Measurements from ENCODE around the gene TUBGCP5.

DNA sequence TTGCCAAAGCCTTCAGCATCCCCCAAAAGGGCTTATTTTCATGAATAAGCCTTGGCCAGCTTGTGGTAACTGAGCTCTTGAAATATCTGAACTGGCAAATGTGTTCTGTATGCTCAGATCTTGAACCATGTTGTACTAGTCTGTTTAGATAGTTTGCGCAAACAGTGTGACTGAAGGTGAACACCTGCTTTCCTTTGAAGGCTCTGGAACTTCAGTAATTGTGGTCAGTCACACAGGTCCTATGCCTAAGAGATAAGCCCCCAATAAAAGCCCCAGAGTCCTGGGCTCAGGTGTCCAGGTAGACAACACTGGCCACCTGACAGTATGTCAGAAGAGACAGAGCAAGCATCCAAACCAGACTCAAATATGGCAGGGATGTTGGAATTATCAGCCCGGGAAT, 5.4 kb downstream of the TUBGCP5 start:
- TF ChIP-seq, protein P1, sequence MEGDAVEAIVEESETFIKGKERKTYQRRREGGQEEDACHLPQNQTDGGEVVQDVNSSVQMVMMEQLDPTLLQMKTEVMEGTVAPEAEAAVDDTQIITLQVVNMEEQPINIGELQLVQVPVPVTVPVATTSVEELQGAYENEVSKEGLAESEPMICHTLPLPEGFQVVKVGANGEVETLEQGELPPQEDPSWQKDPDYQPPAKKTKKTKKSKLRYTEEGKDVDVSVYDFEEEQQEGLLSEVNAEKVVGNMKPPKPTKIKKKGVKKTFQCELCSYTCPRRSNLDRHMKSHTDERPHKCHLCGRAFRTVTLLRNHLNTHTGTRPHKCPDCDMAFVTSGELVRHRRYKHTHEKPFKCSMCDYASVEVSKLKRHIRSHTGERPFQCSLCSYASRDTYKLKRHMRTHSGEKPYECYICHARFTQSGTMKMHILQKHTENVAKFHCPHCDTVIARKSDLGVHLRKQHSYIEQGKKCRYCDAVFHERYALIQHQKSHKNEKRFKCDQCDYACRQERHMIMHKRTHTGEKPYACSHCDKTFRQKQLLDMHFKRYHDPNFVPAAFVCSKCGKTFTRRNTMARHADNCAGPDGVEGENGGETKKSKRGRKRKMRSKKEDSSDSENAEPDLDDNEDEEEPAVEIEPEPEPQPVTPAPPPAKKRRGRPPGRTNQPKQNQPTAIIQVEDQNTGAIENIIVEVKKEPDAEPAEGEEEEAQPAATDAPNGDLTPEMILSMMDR (IDR thresholded peaks at IDR 0.05; ENCODE audit: insufficient read depth, low read length, poor library complexity, severe bottlenecking) = no peak
- TF ChIP-seq EZH2phosphoT487 (conservative IDR thresholded peaks at IDR 0.05; ENCODE audit: low read length) = no peak
